CD4-positive, alpha-beta T cell treated with Interleukin-17A for 1 hour (primary cell): ENCODE data around the gene GTF3C1.

Source experiments
- DNase-seq: peaks from one replicate; pipeline ENCODE4 v3.0.0-alpha.2; 2020

Gene GTF3C1

DNA sequence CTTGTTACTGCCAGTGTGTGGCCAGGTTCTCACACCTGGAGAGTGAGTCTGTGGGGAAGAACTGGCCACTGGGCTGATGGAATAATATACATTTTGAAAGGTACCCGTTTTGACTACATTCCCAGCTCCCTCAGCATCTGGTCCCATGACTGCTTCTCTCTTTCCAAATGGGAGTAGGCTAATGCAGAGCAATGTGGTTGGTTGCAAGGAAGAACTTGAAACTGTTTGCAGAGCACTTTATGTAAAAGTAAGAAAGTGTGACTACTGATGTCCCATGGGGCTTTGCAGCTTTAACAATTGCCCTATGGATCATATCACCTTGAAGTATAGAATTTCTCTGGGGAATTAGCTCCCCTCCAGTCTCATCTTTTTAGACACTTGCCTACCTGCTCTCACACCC lies 9.2 kb upstream of the GTF3C1 start:
- DNase-seq = no peak

DNA sequence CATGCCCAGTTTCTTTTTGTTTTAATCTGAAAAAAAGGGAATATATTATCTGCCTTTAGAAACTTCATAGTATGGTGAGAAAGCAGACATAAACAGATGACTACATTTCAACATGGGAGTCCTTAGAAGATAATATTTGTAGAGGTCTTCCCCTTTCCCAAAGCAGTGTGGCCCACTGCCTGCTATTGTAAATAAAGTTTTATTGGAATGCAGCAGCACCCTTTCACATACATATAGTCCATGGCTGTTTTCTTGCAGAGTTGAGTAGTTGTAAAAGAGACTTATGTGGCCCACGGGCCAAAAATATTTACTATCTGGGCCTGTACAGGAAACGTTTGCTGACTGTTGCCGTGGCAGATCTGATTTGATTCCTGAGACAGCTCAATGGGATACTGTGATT lies 8.7 kb upstream of the GTF3C1 start:
- DNase-seq = no peak

DNA sequence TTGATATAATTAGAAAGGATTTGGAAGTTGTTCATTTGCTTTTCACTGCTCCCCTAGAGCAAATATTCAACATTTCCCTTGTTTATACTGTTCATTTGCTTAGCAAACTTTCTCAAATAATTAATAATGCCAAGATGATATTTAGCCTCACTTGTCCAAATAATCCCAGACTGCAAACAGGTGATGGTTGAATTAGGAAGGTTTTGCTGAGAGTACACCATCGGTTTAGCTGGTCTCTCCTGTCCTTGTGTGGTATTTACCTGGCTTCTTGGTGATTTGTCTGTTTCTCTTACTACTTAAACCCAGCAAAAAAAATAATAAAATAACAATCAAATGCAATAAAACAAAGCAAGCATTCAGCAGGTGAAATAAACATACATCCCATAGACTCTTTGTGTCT lies 6.8 kb upstream of the GTF3C1 start:
- no peak for DNase-seq

DNA sequence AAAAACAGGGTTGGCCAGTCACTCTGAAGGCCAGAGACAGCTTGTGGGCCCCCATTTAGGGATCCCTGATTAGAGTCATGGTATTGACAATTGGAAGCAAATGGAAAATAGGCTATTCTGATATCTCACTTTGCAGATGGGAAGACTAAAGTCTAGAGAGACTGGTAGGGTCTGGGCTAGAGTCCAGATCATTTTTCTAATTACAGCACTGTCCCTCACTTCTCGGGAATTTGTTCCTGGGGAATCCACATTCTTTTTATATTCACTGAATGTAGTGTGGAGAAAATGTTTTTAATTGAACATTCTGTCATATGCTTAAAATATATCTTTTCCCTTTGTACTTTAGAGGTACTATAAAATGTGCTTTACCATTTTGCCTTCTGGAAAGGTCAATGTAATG lies 1.3 kb upstream of the GTF3C1 start:
- DNase-seq = no peak

DNA sequence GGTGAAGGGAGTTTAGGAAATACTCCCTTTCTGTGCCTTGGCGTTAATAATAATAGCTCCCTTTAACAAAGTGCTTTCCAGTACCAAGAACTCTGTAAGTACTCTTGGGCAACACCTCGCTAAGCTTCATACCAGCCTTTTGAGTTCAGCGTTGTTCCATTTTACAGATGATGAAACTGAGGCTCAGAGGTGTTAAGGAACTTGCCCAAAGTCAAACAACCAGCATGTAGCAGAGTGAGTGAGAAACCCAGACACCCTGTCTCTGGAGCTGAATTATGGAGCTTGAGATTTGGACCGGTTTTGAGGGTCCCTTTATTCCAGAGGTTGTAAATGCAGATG lies 838 bp upstream of the GTF3C1 start:
- DNase-seq = no peak

DNA sequence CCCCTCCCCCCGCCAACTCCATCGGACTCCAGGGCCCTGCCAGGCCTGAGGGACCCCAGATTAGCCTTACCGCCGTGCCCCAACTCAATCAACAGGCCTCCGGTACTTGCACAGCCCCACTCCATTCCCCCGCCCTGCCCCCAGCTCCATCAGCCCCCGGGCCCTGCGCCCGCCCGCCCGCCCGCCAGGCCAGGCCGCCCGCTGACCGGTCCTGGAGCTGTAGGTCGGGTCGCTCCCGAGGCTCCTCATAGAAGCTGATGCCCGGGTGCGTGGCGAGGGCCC lies 308 bp downstream of the GTF3C1 start:
- no peak for DNase-seq

DNA sequence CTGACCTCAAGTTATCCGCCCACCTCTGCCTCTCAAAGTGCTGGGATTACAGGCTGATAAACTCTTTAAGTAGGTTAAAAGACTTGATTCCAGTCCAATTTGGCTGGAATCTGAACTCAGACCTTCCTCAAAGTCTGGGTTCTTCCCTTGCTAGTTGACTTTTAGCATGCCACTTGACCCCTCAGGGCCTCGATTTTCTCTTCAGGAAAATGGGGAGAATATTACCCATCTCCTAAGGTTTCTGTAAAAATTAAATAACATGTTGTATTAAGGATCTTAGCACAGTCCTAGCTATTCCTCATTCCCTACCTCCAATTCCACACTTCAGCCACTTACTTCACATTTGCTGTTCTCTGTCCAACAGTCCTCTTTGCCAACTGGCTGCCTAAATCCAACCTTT lies 1.9 kb downstream of the GTF3C1 start:
- no peak for DNase-seq

DNA sequence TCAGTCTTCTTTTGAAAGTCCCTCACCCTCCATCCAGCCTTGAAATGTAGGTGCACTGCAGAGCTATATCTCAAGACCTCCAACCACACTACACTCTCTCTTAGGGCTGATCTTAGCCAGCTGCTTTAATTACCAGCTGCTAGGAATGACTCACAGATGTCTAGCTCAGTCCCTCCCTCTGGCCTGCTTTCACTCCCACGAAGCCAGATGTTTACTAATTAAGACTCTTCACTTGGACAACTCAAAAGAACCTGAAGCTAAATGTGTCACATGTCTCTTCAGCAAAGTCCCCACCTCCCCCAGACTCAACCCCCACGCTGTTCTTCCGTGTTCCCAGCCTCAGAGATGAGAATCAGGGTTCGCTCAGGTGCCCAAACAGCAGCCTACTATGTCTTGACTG lies 2.6 kb downstream of the GTF3C1 start:
- DNase-seq = no peak

DNA sequence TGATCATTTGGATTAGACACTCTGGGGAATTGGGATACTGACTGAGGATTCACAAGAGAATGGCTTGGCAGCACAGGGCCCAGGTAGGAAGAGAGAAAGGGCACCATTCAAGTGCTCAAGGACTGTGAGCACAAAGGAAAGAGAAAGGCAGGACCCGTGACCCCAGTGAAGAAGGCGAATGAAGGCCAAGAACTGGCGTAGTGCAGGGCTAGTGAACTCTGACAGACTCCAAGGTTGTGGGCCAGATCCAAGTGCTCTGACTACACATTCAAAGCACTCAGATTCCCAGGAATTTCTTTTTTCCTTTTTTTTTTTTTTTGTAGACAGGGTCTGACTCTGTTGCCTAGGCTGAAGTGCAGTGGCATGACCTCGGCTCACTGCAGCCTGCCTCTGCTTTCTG lies 5.0 kb downstream of the GTF3C1 start:
- no peak for DNase-seq

DNA sequence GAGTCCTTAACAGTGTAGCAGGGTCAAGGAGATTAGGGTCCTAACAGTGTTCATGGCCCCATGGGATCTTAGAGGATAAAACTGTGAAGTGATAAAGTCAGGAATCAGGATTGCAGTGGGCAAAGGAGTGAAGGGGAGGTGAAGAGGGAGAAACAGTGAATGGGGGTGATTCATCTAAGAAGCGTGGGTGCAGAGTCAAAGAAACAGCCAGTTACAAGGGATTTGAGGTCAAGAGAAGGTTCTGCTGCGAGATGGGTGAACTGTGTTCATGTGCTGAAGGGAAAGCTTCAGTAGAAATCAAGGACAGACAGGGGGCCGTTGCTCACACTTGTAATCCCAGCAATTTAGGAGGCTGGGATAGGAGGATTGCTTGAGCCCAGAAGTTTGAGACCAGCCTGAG lies 5.9 kb downstream of the GTF3C1 start:
- DNase-seq = no peak

DNA sequence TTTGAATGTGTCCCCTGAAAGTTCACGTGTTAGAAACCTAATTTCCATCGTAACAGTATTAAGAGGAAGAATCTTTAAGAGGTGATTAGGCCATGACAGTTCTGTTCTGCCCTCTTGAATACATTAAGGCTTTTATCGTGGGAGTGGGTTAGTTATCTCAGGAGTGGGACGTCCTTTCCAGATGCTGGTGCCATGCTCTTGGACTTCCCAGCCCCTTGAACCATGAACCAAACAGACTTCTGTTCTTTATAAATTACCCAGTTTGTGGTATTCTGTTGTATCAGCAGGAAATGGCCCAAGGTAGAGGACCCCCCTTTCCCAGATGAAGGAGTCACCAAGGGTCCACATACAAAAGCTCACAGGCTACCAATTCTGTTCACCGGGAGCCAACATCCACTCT lies 10.1 kb downstream of the GTF3C1 start:
- DNase-seq = no peak

DNA sequence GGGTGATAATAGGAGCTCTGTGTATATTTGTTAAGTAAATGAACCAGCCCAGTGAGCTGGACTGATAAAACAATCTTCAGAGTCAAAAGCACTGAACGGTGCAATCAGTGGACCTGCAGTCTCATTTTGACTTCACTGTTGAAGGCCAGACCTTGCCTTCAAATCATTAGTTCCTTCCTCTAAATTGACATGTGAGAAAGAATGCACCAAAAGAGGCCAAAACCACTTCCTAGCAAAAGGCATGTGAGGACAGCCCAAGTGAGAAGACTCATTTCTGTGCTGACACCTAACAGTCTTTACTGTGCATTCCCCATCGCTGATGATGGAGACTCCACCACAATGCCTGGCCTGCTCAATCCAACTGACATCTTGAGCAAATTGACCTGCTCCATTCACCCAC lies 10.6 kb downstream of the GTF3C1 start:
- no peak for DNase-seq

DNA sequence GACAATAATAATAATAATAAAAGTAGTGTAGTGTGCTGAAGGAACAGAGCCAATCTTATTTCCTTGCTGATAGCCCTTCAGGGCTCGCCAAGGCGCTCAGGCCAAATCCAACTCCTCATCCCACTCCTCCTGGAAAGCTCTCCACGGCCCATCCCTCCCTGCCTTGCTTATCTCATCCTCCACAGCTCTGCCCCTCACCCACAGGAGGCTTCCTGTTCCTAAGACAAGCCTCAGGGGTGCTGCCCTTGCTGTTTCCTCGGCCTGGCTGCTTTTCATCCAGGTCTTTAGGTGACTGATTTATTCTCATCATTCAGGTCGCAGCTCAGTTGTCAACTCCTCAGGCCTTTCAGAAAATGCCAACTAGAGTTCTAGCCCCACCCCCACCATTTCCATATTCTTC lies 11.2 kb downstream of the GTF3C1 start:
- DNase-seq = no peak

DNA sequence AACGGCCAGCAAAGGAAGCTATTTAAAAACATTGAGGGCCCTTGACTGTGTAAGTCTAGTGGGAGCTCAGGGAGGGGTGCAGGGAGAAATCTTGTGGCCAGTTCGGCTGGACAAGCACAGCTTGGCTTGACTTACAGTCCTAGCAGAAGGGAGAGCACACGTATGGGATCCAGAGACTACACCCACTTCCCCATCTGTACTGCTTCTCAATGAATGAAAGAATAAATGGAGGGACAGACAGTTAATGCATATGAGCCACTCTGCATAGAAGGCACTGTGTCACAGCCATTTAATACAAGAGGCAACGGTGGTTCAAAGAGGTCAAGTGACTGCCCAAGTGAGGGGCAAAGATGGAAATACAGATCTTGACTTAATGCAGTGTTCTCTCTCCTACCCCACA lies 15.5 kb downstream of the GTF3C1 start:
- DNase-seq = no peak

DNA sequence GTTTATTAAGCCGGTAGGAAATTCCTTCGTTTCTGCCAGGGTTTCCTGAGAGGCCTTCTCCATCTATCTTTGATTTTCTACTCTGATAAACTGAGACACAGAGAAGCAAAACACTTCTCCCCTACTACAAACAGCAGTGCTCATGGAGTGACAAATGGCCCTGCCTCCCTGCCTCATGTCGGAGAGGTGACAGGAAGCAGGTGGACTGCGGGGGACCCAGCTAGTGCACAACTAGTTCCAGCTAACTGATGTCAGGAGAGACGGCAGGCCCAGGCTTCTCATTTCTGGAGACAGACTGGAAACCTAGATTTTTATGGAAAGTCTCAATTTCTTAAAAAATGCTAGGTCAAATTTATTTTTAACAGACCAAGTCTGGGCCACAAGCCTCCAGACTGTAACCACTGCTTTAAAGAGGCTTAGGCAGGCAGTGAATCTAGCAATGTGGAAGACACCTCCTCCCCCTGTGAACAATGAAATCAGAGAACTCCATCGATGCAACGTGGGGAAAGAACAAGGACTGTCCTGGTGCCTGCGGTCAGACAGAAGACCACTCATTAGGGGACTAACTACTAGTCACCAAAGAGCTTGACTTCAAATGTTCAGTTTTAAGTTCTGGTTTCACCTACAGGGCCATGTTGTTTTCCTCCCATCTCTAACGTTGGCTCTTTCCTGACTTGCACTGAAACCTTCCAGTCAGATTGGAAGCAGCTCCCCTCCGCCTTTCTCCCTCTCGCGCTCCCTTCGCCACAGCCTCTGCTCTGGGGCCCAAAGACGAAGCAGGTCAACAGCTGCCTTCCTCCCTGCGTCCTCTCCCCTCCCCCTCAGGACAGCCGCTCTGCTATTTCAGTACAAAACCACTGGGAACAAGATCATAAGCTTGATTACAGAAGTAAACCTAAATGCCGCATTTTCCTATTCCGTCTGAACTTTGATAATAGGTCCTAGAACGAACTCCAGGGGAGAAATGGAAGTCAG lies 17.6 kb downstream of the GTF3C1 start:
- DNase-seq = no peak

DNA sequence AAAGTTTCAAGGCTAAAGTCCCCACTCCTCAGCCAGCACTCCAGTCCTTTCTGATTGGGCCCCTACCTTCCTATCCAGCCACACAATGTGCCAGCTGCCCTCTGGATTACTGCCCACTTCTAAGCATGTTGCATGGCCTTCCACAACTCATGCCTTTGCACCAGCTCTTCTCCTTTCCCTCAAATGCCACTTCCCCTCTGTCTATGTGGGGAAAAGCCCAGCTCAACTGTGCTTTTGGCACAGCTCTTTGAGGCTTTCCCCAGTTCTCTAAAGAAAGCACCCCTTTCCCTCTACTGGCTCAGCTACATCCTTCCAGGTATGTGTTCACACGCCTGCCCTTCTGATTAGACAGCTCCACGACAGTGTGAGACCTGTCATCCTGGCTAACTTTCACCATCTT lies 18.5 kb downstream of the GTF3C1 start:
- DNase-seq = no peak

DNA sequence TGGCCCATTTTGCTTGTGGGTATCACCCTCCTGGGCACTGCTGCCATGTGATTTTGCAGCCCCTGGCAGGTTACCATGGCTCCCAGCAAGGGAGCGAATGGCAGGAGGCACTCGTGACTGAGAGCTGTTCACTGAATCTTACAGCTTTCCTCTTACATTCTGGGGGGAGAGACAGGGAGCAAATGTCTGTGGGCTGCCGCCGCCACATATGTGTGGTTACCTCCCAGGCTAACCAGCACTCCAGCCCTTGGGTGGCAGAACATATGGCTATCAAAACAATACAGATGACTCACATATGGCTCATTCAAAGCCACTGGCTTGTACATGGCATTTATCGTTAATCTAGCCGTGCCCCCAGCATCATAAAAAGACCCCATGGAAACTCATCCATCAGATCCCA lies 19.8 kb downstream of the GTF3C1 start:
- no peak for DNase-seq

DNA sequence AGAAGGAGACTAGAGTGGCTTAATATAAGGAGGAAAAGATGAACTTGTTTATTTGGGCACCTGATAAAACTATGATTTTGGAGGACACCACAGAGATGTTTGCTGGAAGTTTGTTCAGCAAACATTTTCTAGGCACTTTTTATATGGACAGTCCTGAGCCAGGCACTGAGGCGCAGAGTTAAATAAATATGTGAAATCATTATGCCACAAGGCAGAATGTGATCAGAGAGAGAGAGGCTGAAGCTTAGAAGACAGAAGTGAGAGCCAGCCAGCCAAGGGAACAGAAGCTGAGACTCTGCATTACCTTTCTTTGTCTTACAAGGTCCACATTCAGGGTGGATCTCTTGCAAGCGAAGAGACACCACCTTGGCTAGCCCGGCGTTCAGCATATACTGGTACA lies 21.4 kb downstream of the GTF3C1 start:
- no peak for DNase-seq

DNA sequence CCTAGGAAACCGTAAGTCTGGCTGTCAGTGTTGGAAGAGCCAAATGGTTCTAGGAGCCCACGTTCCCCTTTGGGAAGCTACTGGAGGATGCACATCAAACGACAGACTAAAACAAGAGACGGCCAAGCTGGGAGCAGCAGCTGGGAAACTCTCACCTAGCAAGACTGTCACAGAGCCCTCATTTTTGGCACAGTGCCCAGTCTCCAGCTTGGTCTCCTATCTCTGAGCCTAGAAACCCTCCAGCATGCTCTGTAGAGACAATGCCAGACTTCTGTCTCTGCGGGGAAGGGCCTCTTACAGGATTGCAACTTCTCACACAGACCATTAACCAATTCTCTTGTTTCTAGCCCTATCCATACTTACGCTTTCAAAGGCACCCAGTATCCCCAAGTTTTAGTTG lies 23.5 kb downstream of the GTF3C1 start:
- no peak for DNase-seq

DNA sequence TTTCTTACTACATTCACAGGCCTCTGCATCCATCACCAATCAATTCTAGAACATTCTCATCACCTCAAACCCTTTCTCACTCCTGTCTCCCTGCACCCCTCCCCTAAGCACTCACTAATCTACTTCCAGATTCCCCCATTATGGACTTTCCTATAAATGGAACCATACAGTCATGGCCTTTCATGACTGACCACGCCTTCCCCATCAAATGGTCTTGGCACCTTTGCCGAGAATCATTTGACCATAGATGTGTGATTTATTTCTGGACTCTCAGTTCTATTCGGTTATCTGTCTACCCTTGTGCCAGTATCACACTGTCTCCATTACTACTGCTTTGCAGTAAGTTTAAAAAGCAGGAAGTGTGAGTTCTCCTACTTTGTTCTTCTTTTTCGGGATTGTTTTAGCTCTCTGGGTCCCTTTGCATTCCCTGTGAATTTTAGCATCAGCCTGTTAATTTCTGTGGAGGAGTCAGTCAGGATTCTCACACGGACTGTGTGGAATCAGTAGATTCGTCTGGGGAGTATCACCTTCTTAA lies 27.5 kb downstream of the GTF3C1 start:
- no peak for DNase-seq

DNA sequence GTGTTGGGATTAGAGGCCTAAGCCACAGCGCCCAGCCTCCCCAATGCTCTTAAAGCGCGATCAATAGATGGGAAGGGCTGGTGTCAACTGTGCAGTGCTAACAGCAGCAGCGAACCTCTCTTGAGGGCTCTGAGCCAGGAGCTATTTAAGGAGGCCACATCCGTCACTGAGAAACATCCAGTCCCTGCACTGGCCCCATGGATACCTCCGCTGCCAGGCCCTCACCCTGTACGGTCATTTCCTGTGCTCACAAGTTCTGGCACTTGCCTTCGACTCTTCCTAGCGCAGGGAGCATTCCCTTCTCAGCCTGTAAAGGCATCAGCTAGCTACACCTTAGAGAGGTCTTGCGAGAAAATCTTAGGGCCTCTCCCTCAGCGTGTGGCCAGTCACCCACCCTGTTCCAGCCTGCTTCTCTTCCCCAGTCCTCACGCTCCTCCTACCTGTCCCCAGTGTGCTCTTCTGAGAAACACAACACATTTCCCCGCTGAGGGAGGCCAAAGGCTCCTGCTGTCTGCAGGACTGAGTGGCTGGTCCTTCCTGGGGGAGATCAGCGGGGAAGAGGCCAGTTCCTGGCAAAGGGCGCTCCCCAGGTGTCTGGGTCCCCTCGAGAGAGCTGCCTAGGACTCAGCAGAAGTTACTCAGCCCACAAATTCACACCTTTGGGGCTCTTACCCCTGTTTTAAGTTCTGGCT lies 28.6 kb downstream of the GTF3C1 start:
- no peak for DNase-seq

DNA sequence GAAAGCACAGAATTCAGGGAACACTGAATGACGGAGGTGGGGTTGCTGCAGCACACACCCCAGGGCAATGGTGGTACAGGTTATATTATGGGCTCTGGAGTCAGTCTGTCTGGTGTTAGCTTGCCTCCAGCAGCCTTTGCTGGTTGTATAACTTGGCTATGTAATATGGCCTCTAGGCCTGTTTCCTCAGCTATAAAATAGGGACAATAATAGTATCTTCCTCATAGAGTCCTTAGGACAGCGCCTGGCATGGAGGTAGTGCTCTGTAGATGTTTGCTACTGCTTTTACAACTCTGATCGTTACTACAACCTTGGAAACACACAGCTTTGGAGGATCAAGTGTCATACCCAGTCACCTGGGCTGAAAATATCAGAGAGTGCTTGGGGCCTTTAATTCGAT lies 31.5 kb downstream of the GTF3C1 start:
- DNase-seq = no peak

DNA sequence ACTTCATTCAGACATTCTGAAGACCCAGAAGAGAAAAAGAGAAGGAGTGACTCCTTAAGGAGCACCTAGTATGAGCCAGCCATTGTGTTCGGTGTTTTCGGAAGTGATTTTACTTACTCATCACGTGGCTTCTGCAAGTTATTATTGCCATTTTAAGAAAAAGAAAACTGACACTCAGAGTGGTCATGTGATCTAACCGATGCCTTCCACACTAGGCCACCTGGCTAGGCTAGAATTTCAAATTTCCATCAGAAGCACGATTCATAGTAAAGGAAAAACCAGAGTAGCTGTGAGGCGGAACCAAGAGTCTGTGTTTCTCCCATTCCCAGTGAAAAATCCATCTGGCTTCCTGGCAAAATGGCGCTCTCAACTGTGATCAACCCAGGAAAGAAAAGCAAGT lies 32.0 kb downstream of the GTF3C1 start:
- no peak for DNase-seq

DNA sequence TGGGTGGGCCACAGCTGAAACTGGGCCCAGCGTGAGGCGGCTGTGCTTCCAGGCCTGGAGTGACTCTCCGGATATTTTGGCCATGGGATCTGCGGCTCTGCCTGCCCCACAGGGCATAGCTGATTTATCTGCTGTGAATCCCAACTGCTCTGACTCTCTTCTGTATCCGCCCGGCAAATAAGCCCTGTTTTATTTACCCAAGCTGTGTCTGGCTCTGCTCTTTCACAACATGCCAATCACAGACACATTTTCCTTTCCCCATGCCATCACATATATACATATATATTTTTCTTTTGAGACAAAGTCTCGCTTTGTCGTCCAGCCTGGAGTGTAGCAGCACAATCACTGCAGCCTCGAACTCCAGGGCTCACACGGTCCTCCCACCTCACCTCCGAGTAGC lies 33.3 kb downstream of the GTF3C1 start:
- no peak for DNase-seq

DNA sequence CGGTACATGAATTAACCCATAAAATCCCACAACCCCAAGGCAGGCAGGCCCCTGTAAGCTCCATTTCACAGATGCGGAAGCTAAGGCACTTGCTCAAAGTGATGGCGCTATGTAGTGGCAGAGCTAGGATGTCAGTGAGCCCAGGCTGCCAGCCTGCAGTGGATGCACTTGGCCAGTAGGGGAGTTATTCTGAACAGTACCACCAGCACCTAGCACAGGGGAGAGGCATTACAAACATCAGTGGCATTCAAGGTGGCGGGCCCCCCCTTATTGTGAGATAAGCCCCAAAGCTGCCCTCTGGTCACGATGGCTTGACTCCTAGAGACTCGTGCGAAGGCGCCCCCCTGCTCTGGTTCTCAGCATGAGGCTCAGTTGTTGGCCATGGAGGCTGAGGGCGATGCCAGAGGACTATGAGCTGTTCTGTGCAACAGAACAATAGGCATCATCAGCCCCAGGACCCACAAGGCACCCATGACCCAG lies 33.8 kb downstream of the GTF3C1 start:
- peak; percentile 7 for DNase-seq
